Neural cell (in vitro differentiated cells): Measurements from ENCODE around the gene SCUBE2. TPM values are rescaled to one million over a fixed set of nuclear protein-coding genes. Genes with fewer than 3 reads are reported as not detected.

Source experiments
- H2AFZ ChIP-seq: fragments of 200-600, 300-800 bp; sonication (generic), shearing (Covaris generic); 2 replicates; pipeline ENCODE4 v1.6.0; 2014; ENCODE audit warnings: low read depth, mild to moderate bottlenecking, antibody characterized with exemption, low read length, moderate library complexity
- H3F3A ChIP-seq: fragments of 200-600 bp; shearing (Covaris generic); 2 replicates; pipeline ENCODE4 v1.6.1; 2016; ENCODE audit warnings: mild to moderate bottlenecking, moderate library complexity, mixed read lengths, antibody characterized with exemption, low read length; ENCODE audit not compliant: insufficient read depth, poor library complexity, severe bottlenecking
- H3K27ac ChIP-seq: fragments of 200-600, 300-800 bp; sonication (generic), shearing (Covaris generic); 2 replicates; pipeline ENCODE4 v1.5.1; 2014; ENCODE audit warnings: mild to moderate bottlenecking, low read length, moderate library complexity
- H3K27me3 ChIP-seq: fragments of 300-800, 200-600 bp; sonication (generic), shearing (Covaris generic); 2 replicates; pipeline ENCODE4 v1.6.0; 2014; ENCODE audit warnings: mild to moderate bottlenecking, low read depth, low read length, moderate library complexity; ENCODE audit not compliant: insufficient read depth
- H3K36me3 ChIP-seq: fragments of 300-800, 200-600 bp; sonication (generic), shearing (Covaris generic); 2 replicates; pipeline ENCODE4 v1.5.1; 2014; ENCODE audit warnings: mild to moderate bottlenecking, antibody characterized with exemption, low read length, moderate library complexity; ENCODE audit not compliant: insufficient read depth
- H3K4me2 ChIP-seq: fragments of 300-800, 200-600 bp; sonication (generic), shearing (Covaris generic); 2 replicates; pipeline ENCODE4 v1.6.0; 2014; ENCODE audit warnings: mild to moderate bottlenecking, low read length
- H3K4me3 ChIP-seq: fragments of 300-800, 200-600 bp; sonication (generic), shearing (Covaris generic); 2 replicates; pipeline ENCODE4 v1.5.1; 2014; ENCODE audit warnings: mild to moderate bottlenecking, low read length, moderate library complexity
- H3K79me2 ChIP-seq: fragments of 200-600 bp; shearing (Covaris generic); replicated peaks from 2 replicates; pipeline ENCODE4 v1.6.0; 2014; ENCODE audit warnings: mild to moderate bottlenecking, low read length, moderate library complexity; ENCODE audit not compliant: insufficient read depth
- H3K9ac ChIP-seq: fragments of 300-800, 200-600 bp; sonication (generic), shearing (Covaris generic); 2 replicates; pipeline ENCODE4 v1.6.1; 2016; ENCODE audit warnings: mild to moderate bottlenecking, low read length, mixed read lengths
- H3K9me2 ChIP-seq: fragments of 200-600 bp; shearing (Covaris generic); 2 replicates; pipeline ENCODE4 v1.6.1; 2016; ENCODE audit warnings: mild to moderate bottlenecking, low read length, mixed read lengths; ENCODE audit not compliant: insufficient read depth
- H3K9me3 ChIP-seq: fragments of 200-600, 300-800 bp; sonication (generic), shearing (Covaris generic); 2 replicates; pipeline ENCODE4 v1.6.1; 2016; ENCODE audit warnings: mild to moderate bottlenecking, mixed run types, low read length, moderate library complexity, mixed read lengths
- H4K20me1 ChIP-seq: fragments of 200-600 bp; shearing (Covaris generic); 2 replicates; pipeline ENCODE4 v1.6.1; 2016; ENCODE audit warnings: mild to moderate bottlenecking, mixed run types; ENCODE audit not compliant: insufficient read depth
- CTCF ChIP-seq: fragments of 450-650 bp; IDR thresholded peaks from 2 replicates; pipeline ENCODE4 v1.5.1; 2014; ENCODE audit warnings: antibody characterized with exemption, mild to moderate bottlenecking, moderate library complexity; ENCODE audit not compliant: poor library complexity, severe bottlenecking
- EP300 ChIP-seq: fragments of 450-650 bp; conservative IDR thresholded peaks from 2 replicates; pipeline ENCODE4 v1.6.1; 2014; ENCODE audit warnings: antibody characterized with exemption, mild to moderate bottlenecking, moderate library complexity; ENCODE audit not compliant: poor library complexity, severe bottlenecking
- EZH2 ChIP-seq: fragments of 200-600, 300-800 bp; shearing (Covaris generic), sonication (generic); IDR thresholded peaks from 2 replicates; pipeline ENCODE4 v1.6.1; 2014; ENCODE audit warnings: antibody characterized with exemption, low read length, borderline replicate concordance, mild to moderate bottlenecking; ENCODE audit not compliant: insufficient read depth, poor library complexity, severe bottlenecking
- MXI1 ChIP-seq: fragments of 450-650 bp; conservative IDR thresholded peaks from 2 replicates; pipeline ENCODE4 v1.6.1; 2014; ENCODE audit warnings: antibody characterized with exemption, mild to moderate bottlenecking; ENCODE audit not compliant: poor library complexity, severe bottlenecking
- POLR2AphosphoS5 ChIP-seq: IDR thresholded peaks from 2 replicates; pipeline ENCODE4 v1.6.1; 2012
- RAD21 ChIP-seq: fragments of 450-650 bp; conservative IDR thresholded peaks from 2 replicates; pipeline ENCODE4 v1.6.1; 2014; ENCODE audit warnings: antibody characterized with exemption, mild to moderate bottlenecking, moderate library complexity
- REST ChIP-seq: IDR thresholded peaks from 2 replicates; pipeline ENCODE4 v1.6.1; 2012; ENCODE audit warnings: borderline replicate concordance
- SMC3 ChIP-seq: fragments of 450-650 bp; conservative IDR thresholded peaks from 2 replicates; pipeline ENCODE4 v1.6.1; 2014; ENCODE audit warnings: antibody characterized with exemption, mild to moderate bottlenecking, moderate library complexity; ENCODE audit not compliant: poor library complexity
- TAF1 ChIP-seq: IDR thresholded peaks from 2 replicates; pipeline ENCODE4 v1.6.1; 2012; ENCODE audit warnings: low read depth
- polyA plus RNA-seq: library from polyadenylated mRNA; depleted of rRNA; stranded (reverse); fragments of >200 nt; gene quantifications from 2 replicates; pipeline ENCODE4 v1.2.3, GENCODE V29; 2014

Gene SCUBE2
- polyA plus RNA-seq, 1 donor from 2014 or later, result 2.6 TPM

GRCh38 chr11:9136741-9137140 is 45.3 kb upstream of the SCUBE2 start:
- H3F3A ChIP-seq, result no peaks in the 10 kb centered on the region
- no peak overlapping the region for H3K27ac ChIP-seq
- H3K4me3 ChIP-seq, result no peak overlapping the region
- TF ChIP-seq REST, result no peak
- no peak for TF ChIP-seq EZH2
- no peak for TF ChIP-seq POLR2AphosphoS5
- no peak for TF ChIP-seq EP300
- H2AFZ ChIP-seq, result no peak overlapping the region
- H3K9me2 ChIP-seq, result no peaks in the 10 kb centered on the region
- no peaks in the 10 kb centered on the region for H3K79me2 ChIP-seq
- H3K9ac ChIP-seq, result no peak overlapping the region
- no peaks in the 10 kb centered on the region for H3K9me3 ChIP-seq
- H3K27me3 ChIP-seq, result no peaks in the 10 kb centered on the region
- H4K20me1 ChIP-seq, result no peaks in the 10 kb centered on the region
- H3K4me2 ChIP-seq, result no peak overlapping the region
- H3K36me3 ChIP-seq, result peaks cover 4% of the 10 kb centered on the region

GRCh38 chr11:9133956-9134355 is 42.6 kb upstream of the SCUBE2 start:
- TF ChIP-seq EP300, result no peak
- TF ChIP-seq MXI1, result no peak
- TF ChIP-seq CTCF, result no peak
- no peak for TF ChIP-seq EZH2
- TF ChIP-seq SMC3, result no peak
- TF ChIP-seq RAD21, result no peak
- no peak for TF ChIP-seq TAF1
- no peak for TF ChIP-seq POLR2AphosphoS5
- no peak for TF ChIP-seq REST
- no peak overlapping the region for H2AFZ ChIP-seq

More at GRCh38 chr11:9133956-9134355, 42.6 kb upstream of the SCUBE2 start:
- Histone ChIP-seq H3K79me2 (no peaks in the 10 kb centered on the region), H3K27me3 (no peaks in the 10 kb centered on the region), H3K4me3 (no peak overlapping the region), H3K4me2 (no peak overlapping the region), H3K9ac (no peak overlapping the region), H4K20me1 (no peaks in the 10 kb centered on the region), H3K36me3 (peaks cover 4% of the 10 kb centered on the region), H3K27ac (no peak overlapping the region), H3F3A (no peaks in the 10 kb centered on the region), H3K9me2 (no peaks in the 10 kb centered on the region), H3K9me3 (no peaks in the 10 kb centered on the region)
